Pancreas (tissue), 10 donors: ENCODE results near the gene DNTTIP2. TPM values are rescaled to one million over a fixed set of nuclear protein-coding genes. Genes with fewer than 3 reads are reported as not detected.

Source experiments
- ATAC-seq, 4 donors: fragments of 200-7000 bp; cut with Tn5 transposase; one replicate each; pipeline versions ENCODE4 v1.8.0 to v1.9.1; 2020; ENCODE audit warnings: mild to moderate bottlenecking in 4 of 4, moderate library complexity in 4 of 4
- DNase-seq, 6 donors: peaks; one replicate each; pipeline ENCODE4 v3.0.0-alpha.2; 2020
- FAIRE-seq: peaks from 2 replicates; lab custom pipeline; 2012; peaks lifted over from hg19 to GRCh38; lab: Jason Lieb, UNC
- H3K27ac ChIP-seq, 4 donors: fragments of 200-600 bp; sonication (generic); 1 replicate in 3 of 4; 2 replicates in 1 of 4; pipeline versions ENCODE4 v1.5.0 to v1.8.0; 2020
- H3K27me3 ChIP-seq, 4 donors: fragments of 200-600 bp; one replicate each; pipeline ENCODE4 v1.8.0; 2021
- H3K36me3 ChIP-seq, 3 donors: fragments of 200-600 bp; sonication (generic) in 1 of 3; one replicate each; pipeline versions ENCODE4 v1.5.0 to v1.8.0; 2020 to 2021
- H3K4me1 ChIP-seq, 3 donors: fragments of 200-600 bp; one replicate each; pipeline ENCODE4 v1.8.0; 2021
- H3K4me3 ChIP-seq, 4 donors: fragments of 200-600 bp; sonication (generic) in 2 of 4; one replicate each; pipeline versions ENCODE4 v1.5.0 to v1.8.0; 2020 to 2021
- H3K9me3 ChIP-seq, 4 donors: fragments of 200-600 bp; one replicate each; pipeline ENCODE4 v1.8.0; 2021
- WGBS, 2 donors: extraction: QIAGEN DNeasy Blood & Tissue Kit; methylation state at CpG; one replicate each; pipeline ENCODE4 v1.1.7; 2013; 5-methylcytosine and 5-hydroxymethylcytosine counted together
- intact Hi-C, 3 donors: fragments of 100-400 bp; cut with DNase I; formaldehyde crosslinking; loops; one replicate each; pipeline versions ENCODE4 v1.11.1 to v1.14.2; 2022
- polyA plus RNA-seq, 2 donors: library from polyadenylated mRNA; stranded (reverse); fragments of 200-250 nt; gene quantifications; one replicate each; pipeline ENCODE4 v1.2.3, GENCODE V29; 2013
- total RNA-seq, 6 donors: library from RNA; stranded (reverse); fragmentation: NEBNext Ultra II Directional in 4 of 6; extraction: Animal tissue kit (Norgen Biotek cat#: 25700) in 4 of 6; gene quantifications; one replicate each; pipeline versions ENCODE4 v1.2.1 to v1.2.4, GENCODE V29; 2021 to 2023
- TF ChIP-seq, protein P1 (sequence below), 4 donors: fragments of 200-600 bp; sonication (generic) in 3 of 4; IDR thresholded peaks; one replicate each; pipeline versions ENCODE4 v1.5.0 to v1.8.0; 2021; ENCODE audit warnings: antibody characterized with exemption in 4 of 4
- donor health status: healthy with polysubstance abuse.
- donor health status: DM: no; HTN: no; CAD: no; lungs with moderate emphysema.
- donor health status: DM: no; HTN: no; CAD: no.
- donor health status: control.
- donor health status: control.
- donor health status: Bipolar disorder and iron deficiency.
- donor health status: DM: yes; HTN: yes; CAD: no.
- donor health status: DM: no; HTN: no; CAD: no.
- donor health status: DM: no; HTN: no; CAD: no.
- donor health status: DM: yes; HTN: yes; CAD: no.

DNTTIP2 gene
- total and polyA plus RNA-seq, 8 donors: 15.7 to 39.2 (median 22.1) TPM

DNA sequence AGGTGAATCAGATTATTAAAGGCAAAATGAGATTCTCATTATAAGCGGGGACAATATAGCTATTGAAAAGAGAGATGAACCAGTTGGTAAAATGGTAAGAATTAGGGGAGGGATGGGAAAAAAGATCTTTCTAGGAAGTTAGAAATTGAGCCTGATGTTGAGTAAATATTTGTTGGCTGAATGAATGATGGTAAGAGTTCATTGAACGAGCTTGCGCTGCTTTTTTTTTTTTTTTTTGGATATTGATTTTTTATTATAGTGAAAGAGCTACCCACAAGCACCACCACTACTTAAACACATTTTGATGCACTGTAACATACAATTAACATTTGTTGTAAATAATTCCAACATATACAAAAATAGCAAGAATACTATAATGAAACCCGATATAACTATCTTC is 31.3 kb upstream of the DNTTIP2 start:
- no peak for DNase-seq
- H3K4me1 ChIP-seq: peaks cover 0 to 13% (median 5%) of the 10 kb centered on the region in 3 donors
- H3K9me3 ChIP-seq: no peaks in the 10 kb centered on the region
- intact Hi-C loops: no loop called here
- H3K27me3 ChIP-seq: no peaks in the 10 kb centered on the region
- ATAC-seq: no peak
- 72 to 78% methylated on average over 4 of the region's 4 CpGs for WGBS, 2 donors
- no peaks in the 10 kb centered on the region for H3K36me3 ChIP-seq
- peak overlapping the region in 1 of 4 donors; percentile 82 for H3K27ac ChIP-seq
- FAIRE-seq: no peak
- no peak overlapping the region for H3K4me3 ChIP-seq
- TF ChIP-seq, protein P1, sequence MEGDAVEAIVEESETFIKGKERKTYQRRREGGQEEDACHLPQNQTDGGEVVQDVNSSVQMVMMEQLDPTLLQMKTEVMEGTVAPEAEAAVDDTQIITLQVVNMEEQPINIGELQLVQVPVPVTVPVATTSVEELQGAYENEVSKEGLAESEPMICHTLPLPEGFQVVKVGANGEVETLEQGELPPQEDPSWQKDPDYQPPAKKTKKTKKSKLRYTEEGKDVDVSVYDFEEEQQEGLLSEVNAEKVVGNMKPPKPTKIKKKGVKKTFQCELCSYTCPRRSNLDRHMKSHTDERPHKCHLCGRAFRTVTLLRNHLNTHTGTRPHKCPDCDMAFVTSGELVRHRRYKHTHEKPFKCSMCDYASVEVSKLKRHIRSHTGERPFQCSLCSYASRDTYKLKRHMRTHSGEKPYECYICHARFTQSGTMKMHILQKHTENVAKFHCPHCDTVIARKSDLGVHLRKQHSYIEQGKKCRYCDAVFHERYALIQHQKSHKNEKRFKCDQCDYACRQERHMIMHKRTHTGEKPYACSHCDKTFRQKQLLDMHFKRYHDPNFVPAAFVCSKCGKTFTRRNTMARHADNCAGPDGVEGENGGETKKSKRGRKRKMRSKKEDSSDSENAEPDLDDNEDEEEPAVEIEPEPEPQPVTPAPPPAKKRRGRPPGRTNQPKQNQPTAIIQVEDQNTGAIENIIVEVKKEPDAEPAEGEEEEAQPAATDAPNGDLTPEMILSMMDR (IDR thresholded peaks at IDR 0.05): no peak

DNA sequence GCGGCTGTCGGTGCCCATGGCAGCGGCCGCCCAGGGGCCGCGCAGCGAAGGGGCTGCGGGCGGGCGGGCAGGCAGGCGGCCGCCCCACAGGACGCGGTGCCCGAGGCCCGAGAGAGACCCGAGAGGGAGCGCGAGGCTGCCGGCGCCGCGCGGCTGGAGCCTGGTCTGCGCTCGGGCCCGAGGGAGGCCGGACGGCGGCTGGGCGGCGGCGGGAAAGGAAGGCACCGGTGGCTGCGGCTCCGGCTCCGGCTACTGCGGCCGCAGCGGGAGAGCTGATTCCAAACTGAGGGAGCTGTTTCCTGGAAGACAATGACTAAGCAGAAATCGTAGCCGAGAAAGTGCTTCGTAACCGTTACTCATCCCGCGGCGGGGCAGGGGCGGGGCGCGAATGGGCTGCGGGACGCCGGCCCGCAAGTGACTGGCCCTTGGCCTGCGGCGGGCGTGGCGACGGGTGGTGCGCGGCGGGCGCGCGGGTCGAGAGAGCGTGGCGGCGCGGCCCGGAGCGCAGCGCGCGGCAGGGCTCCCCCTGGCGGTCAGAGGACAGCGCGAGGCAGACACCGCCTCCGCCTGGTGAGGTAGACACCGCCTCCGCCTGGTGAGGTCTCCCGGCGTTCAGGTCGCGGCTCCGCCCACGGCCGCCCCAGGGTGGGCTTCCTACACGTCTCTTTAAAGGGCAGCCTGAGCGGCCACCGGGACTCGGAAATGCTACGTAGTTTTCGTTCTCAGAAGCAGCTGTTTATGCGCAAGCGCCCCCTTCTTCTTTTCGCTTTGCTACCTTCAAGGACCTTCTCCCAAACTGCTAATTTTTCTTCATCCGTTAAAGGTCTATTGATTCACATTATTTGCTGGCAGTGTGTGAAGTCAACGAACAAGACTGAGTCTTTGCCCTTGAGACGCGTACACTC is 30.4 kb upstream of the DNTTIP2 start, which contains the start of gene GCLM:
GCLM (minus strand) TSS at position 285 of the 905 bp plus-strand sequence; CDS start at position 18, 267 bp downstream.
- intact Hi-C loops: no loop called here
- Histone ChIP-seq H3K4me3 (peak within 1 kb of the TSS; percentile 74 to 96 (median 86)), H3K27me3 (no peaks in the 10 kb centered on the region), H3K4me1 (peaks cover 5 to 13% (median 7%) of the 10 kb centered on the region in 3 donors), H3K27ac (peak within 1 kb of the TSS; percentile 80 to 91 (median 84)), H3K9me3 (no peaks in the 10 kb centered on the region), H3K36me3 (no peaks in the 10 kb centered on the region)
- FAIRE-seq (no peak), ATAC-seq (peak; percentile 94 to 97 (median 96)), DNase-seq (peak; percentile 92 to 99 (median 96))
- TF ChIP-seq, protein P1 (IDR thresholded peaks at IDR 0.05): peak; percentile 84 to 93 (median 86)
- 0% methylated on average over 62 to 102 of the region's 102 CpGs for WGBS, 2 donors

DNA sequence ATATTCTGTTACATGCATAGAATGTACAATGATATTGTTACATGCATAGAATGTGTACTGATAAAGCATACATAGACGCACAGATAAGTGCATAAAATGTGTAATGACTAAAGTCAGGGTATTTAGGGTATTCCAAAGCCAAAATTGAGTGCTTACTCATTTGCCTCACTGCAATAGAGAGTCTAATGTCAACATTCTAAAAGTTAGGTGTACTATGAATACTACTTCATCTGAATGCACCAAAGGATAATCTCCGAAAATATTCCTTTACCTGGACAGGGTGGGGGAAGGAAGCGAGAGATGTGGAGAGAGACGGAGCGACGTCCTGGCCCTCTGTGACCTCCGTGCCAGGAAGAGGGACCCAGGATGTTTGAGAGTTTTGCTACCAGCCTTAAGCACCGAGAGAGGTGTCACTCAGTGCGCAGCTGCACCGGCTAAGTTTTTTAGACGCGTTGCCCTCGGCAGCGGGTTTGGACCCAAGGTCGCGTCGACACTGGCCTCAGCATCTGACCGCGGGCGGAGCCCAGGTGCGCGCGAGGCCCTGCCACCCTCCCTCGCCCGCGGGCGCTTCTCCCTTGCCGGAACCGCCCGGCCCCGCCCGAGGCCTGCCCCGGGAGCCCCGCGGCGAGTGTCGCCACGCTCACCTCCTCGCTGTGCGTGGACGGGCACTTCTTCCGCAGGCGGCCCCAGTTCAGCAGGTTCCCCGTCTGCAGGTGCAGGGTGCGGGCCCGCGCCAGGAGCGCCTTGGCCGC is 29.6 kb upstream of the DNTTIP2 start:
- peak overlapping the region; percentile 80 to 91 (median 84) for H3K27ac ChIP-seq
- TF ChIP-seq, protein P1 (IDR thresholded peaks at IDR 0.05): no peak
- DNase-seq: peak; percentile 45 to 82 (median 59)
- WGBS, 2 donors: 0% methylated on average over 41 to 49 of the region's 49 CpGs
- H3K36me3 ChIP-seq: no peaks in the 10 kb centered on the region
- H3K4me3 ChIP-seq: peak overlapping the region; percentile 74 to 96 (median 86)
- intact Hi-C loops: no loop called here
- no peaks in the 10 kb centered on the region for H3K9me3 ChIP-seq
- peaks cover 5 to 17% (median 8%) of the 10 kb centered on the region in 3 donors for H3K4me1 ChIP-seq
- no peaks in the 10 kb centered on the region for H3K27me3 ChIP-seq
- peak; percentile 30 to 61 (median 55) for ATAC-seq
- FAIRE-seq: no peak

DNA sequence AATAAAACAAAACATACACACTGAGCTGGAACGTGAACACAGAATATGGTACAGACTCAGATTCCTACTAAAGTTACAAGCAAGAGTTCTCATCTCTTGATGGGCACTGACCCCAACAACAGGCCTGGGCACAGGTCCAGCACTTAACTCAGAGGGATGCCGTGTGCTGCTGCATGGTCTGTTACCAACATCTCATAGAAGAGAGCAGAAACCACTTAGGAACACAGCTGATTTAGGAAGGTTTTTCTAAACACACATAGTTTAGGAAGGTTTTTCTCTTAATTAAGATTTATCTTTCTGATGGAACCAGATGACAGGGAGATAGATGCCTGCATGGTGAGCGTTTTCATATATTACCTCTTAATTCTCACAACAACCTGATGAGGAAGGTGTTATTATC is 28.7 kb upstream of the DNTTIP2 start:
- FAIRE-seq (no peak), DNase-seq (no peak), ATAC-seq (no peak)
- TF ChIP-seq, protein P1 (IDR thresholded peaks at IDR 0.05): no peak
- Histone ChIP-seq H3K36me3 (no peaks in the 10 kb centered on the region), H3K4me1 (peaks cover 5 to 18% (median 8%) of the 10 kb centered on the region in 3 donors), H3K27ac (no peak overlapping the region), H3K9me3 (no peaks in the 10 kb centered on the region), H3K27me3 (no peaks in the 10 kb centered on the region), H3K4me3 (peak overlapping the region in 1 of 4 donors; percentile 83)
- intact Hi-C loops: no loop called here
- 52 to 69% methylated on average over 3 of the region's 3 CpGs for WGBS, 2 donors
